GM04503 (cell line): Measurements from ENCODE around the gene METTL2A.
"Not testable (repeated sequence)": the region's sequence is repeated elsewhere in the genome, so short reads cannot be mapped to it uniquely, and the experiment has no call there.

Source experiments
- DNase-seq: peaks from one replicate; pipeline ENCODE4 v3.0.0-alpha.2; 2012; ENCODE audit warnings: low read depth

Gene METTL2A

GRCh38 chr17:62423647-62424461 lies at the start of gene METTL2A:
Gene METTL2A, plus strand, starts transcription at chr17:62423897. Its CDS starts 6 bp downstream, at chr17:62423903.
- DNase-seq, result peak; percentile 24

GRCh38 chr17:62380253-62380652 lies 43.4 kb upstream of the METTL2A start, which contains the start of gene EFCAB3:
Gene EFCAB3, plus strand, starts transcription at chr17:62380553. Its CDS starts 2,427 bp downstream, at chr17:62382980.
- no peak for DNase-seq

- DNase-seq, result no peak
Observed at GRCh38 chr17:62381561-62381960, 42.1 kb upstream of the METTL2A start.

GRCh38 chr17:62388856-62389255 lies 34.8 kb upstream of the METTL2A start:
- no peak for DNase-seq

- DNase-seq, result no peak
Observed at GRCh38 chr17:62392908-62393307, 30.8 kb upstream of the METTL2A start.

GRCh38 chr17:62398891-62399290 lies 24.8 kb upstream of the METTL2A start:
- DNase-seq, result no peak

- no peak for DNase-seq
Observed at GRCh38 chr17:62405451-62405850, 18.2 kb upstream of the METTL2A start.

GRCh38 chr17:62413090-62413489 lies 10.6 kb upstream of the METTL2A start:
- DNase-seq, result not testable (repeated sequence)

- DNase-seq, result not testable (repeated sequence)
Observed at GRCh38 chr17:62426214-62426613, 2.5 kb downstream of the METTL2A start.

GRCh38 chr17:62435251-62435650 lies 11.6 kb downstream of the METTL2A start:
- not testable (repeated sequence) for DNase-seq

- not testable (repeated sequence) for DNase-seq
Observed at GRCh38 chr17:62441181-62441580, 17.5 kb downstream of the METTL2A start.

- DNase-seq, result no peak
Observed at GRCh38 chr17:62444063-62444462, 20.4 kb downstream of the METTL2A start.

- not testable (repeated sequence) for DNase-seq
Observed at GRCh38 chr17:62445791-62446190, 22.1 kb downstream of the METTL2A start.

- not testable (repeated sequence) for DNase-seq
Observed at GRCh38 chr17:62452195-62452594, 28.5 kb downstream of the METTL2A start.

GRCh38 chr17:62453041-62453440 lies 29.3 kb downstream of the METTL2A start:
- DNase-seq, result not testable (repeated sequence)

GRCh38 chr17:62453656-62454055 lies 30.0 kb downstream of the METTL2A start:
- not testable (repeated sequence) for DNase-seq

- DNase-seq, result not testable (repeated sequence)
Observed at GRCh38 chr17:62454111-62454510, 30.4 kb downstream of the METTL2A start.

GRCh38 chr17:62456016-62456415 lies 32.3 kb downstream of the METTL2A start:
- no peak for DNase-seq

- DNase-seq, result not testable (repeated sequence)
Observed at GRCh38 chr17:62458483-62458882, 34.8 kb downstream of the METTL2A start.

- DNase-seq, result not testable (repeated sequence)
Observed at GRCh38 chr17:62464422-62464821, 40.7 kb downstream of the METTL2A start.

GRCh38 chr17:62465271-62465670 lies 41.6 kb downstream of the METTL2A start:
- DNase-seq, result not testable (repeated sequence)

GRCh38 chr17:62470666-62471379 lies 47.1 kb downstream of the METTL2A start:
- not testable (repeated sequence) for DNase-seq

GRCh38 chr17:62471380-62471880 lies 47.7 kb downstream of the METTL2A start:
- not testable (repeated sequence) for DNase-seq
